Endothelial cell of umbilical vein (primary cell): Measurements from ENCODE around the gene DNHD1. TPM values are rescaled to one million over a fixed set of nuclear protein-coding genes. Genes with fewer than 3 reads are reported as not detected.

Source experiments
- BruUV-seq: library from RNA; stranded (reverse); fragments of 400-500 nt; replicated peaks from 2 replicates; lab custom pipeline; 2021; lab: Mats Ljungman, UMichigan
- CTCF ChIA-PET: fragments of 300-600, 350-600 bp; sonication (Branson Sonifier 250); formaldehyde crosslinking; loops from one replicate; lab custom pipeline; 2021; ENCODE audit warnings: antibody characterized with exemption, inconsistent platforms; lab: Charles Lee
- POLR2A ChIA-PET: fragments of 300-600, 350-600 bp; sonication (Branson Sonifier 250); formaldehyde crosslinking; loops from one replicate; lab custom pipeline; 2021; ENCODE audit warnings: antibody characterized with exemption, inconsistent platforms; lab: Charles Lee
- DNase-seq: peaks from one replicate; pipeline ENCODE4 v3.0.0-alpha.2; 2011; ENCODE audit warnings: low read depth, low spot score
- FAIRE-seq: peaks from 2 replicates; lab custom pipeline; 2011; peaks lifted over from hg19 to GRCh38; lab: Jason Lieb, UNC
- H2AFZ ChIP-seq: 2 replicates; pipeline ENCODE4 v1.6.0; 2012; ENCODE audit warnings: low read depth, low read length, control low read depth, inconsistent platforms
- H3K27ac ChIP-seq: 2 replicates; pipeline ENCODE4 v1.5.1; 2011; ENCODE audit warnings: low read depth, mild to moderate bottlenecking, control low read depth, low read length, moderate library complexity; ENCODE audit not compliant: insufficient read depth
- H3K27me3 ChIP-seq, 2 experiments: 2 replicates each; pipeline versions ENCODE4 v1.6.0 to v1.6.1; 2011; ENCODE audit warnings: low read length in 2 of 2, mixed read lengths in 1 of 2; ENCODE audit not compliant: control insufficient read depth in 2 of 2, insufficient read depth in 2 of 2
- H3K36me3 ChIP-seq, 2 experiments: 2 replicates in 1 of 2; 3 replicates in 1 of 2; pipeline ENCODE4 v1.5.1; 2011; ENCODE audit warnings: low read length in 2 of 2, mild to moderate bottlenecking in 1 of 2, moderate library complexity in 1 of 2; ENCODE audit not compliant: control insufficient read depth in 2 of 2, insufficient read depth in 2 of 2; ENCODE audit errors: extremely low read depth in 1 of 2
- H3K4me1 ChIP-seq: 3 replicates; pipeline ENCODE4 v1.5.1; 2011; ENCODE audit warnings: mild to moderate bottlenecking, low read length; ENCODE audit not compliant: control insufficient read depth, insufficient read depth; ENCODE audit errors: extremely low read depth
- H3K4me2 ChIP-seq: 2 replicates; pipeline ENCODE4 v1.6.1; 2011; ENCODE audit warnings: low read length, control low read depth, mixed read lengths; ENCODE audit not compliant: insufficient read depth
- H3K4me3 ChIP-seq, 3 experiments: fragments of 200-600 bp in 1 of 3; sonication (generic), shearing (Covaris generic) in 1 of 3; replicated peaks in 1 of 3; 2 replicates each; pipeline ENCODE4 v1.5.1; 2011 to 2016; ENCODE audit warnings: control low read depth in 3 of 3, low read length in 3 of 3, mild to moderate bottlenecking in 2 of 3, inconsistent platforms in 1 of 3, low read depth in 1 of 3, moderate library complexity in 1 of 3; ENCODE audit not compliant: insufficient read depth in 1 of 3
- H3K79me2 ChIP-seq: 2 replicates; pipeline ENCODE4 v1.6.0; 2012; ENCODE audit warnings: low read length, inconsistent platforms; ENCODE audit not compliant: control insufficient read depth, insufficient read depth
- H3K9ac ChIP-seq: replicated peaks from 2 replicates; pipeline ENCODE3; 2011; ENCODE audit warnings: low read length, control low read depth; ENCODE audit not compliant: insufficient read depth; ENCODE audit errors: extremely low read depth
- H3K9me1 ChIP-seq: replicated peaks from 3 replicates; pipeline ENCODE4 v1.6.0; 2011; ENCODE audit warnings: mild to moderate bottlenecking, low read length; ENCODE audit not compliant: control insufficient read depth, insufficient read depth; ENCODE audit errors: extremely low read depth
- H3K9me3 ChIP-seq: replicated peaks from 2 replicates; pipeline ENCODE4 v1.5.1; 2012; ENCODE audit warnings: low read length, inconsistent platforms; ENCODE audit not compliant: control insufficient read depth, insufficient read depth
- H4K20me1 ChIP-seq: replicated peaks from 2 replicates; pipeline ENCODE3; 2011; ENCODE audit warnings: mild to moderate bottlenecking, low read length; ENCODE audit not compliant: control insufficient read depth, insufficient read depth; ENCODE audit errors: extremely low read depth
- EZH2 ChIP-seq: IDR thresholded peaks from 2 replicates; pipeline ENCODE4 v1.6.1; 2012; ENCODE audit warnings: borderline replicate concordance, low read depth, mild to moderate bottlenecking, moderate library complexity, low read length, inconsistent platforms; ENCODE audit not compliant: severe bottlenecking
- FOS ChIP-seq: IDR thresholded peaks from 2 replicates; pipeline ENCODE4 v1.6.1; 2011; ENCODE audit warnings: mild to moderate bottlenecking, low read length, moderate library complexity, borderline replicate concordance; ENCODE audit not compliant: insufficient read depth
- GATA2 ChIP-seq: IDR thresholded peaks from 2 replicates; pipeline ENCODE4 v1.7.0; 2011; ENCODE audit warnings: low read depth, mild to moderate bottlenecking, moderate library complexity, mixed read lengths, low read length; ENCODE audit not compliant: insufficient read length, insufficient read depth
- JUN ChIP-seq: IDR thresholded peaks from 2 replicates; pipeline ENCODE4 v1.6.1; 2011; ENCODE audit warnings: borderline replicate concordance, low read depth; ENCODE audit not compliant: insufficient read length, insufficient read depth
- MAX ChIP-seq: IDR thresholded peaks from 2 replicates; pipeline ENCODE4 v1.6.1; 2011; ENCODE audit not compliant: insufficient read depth, insufficient read length
- MYC ChIP-seq: IDR thresholded peaks from one replicate; pipeline ENCODE4 v1.6.1; 2011; ENCODE audit warnings: mild to moderate bottlenecking, low read depth, low read length
- POLR2A ChIP-seq: IDR thresholded peaks from 2 replicates; pipeline ENCODE4 v1.6.1; 2012; ENCODE audit warnings: low read depth, mild to moderate bottlenecking, control low read depth, low read length
- POLR2AphosphoS5 ChIP-seq: IDR thresholded peaks from 2 replicates; pipeline ENCODE4 v1.6.1; 2012; ENCODE audit warnings: low read depth, mild to moderate bottlenecking, control low read depth, low read length, moderate library complexity; ENCODE audit not compliant: insufficient read depth
- dilution Hi-C: fragments of 300-500 bp; cut with MboI; formaldehyde crosslinking; loops from one replicate; pipeline ENCODE4 v1.15.0; 2019; ENCODE audit warnings: low sequenced_read_pairs; ENCODE audit not compliant: extremely low pct_ligation_motif_present
- intact Hi-C: fragments of 100-400 bp; cut with micrococcal nuclease; formaldehyde crosslinking; loops from one replicate; pipeline ENCODE4 v1.10.0; 2022
- polyA plus RNA-seq, 4 experiments: library from polyadenylated mRNA; depleted of rRNA in 3 of 4; stranded (reverse) in 3 of 4; unstranded in 1 of 4; fragments of >200 nt; gene quantifications; 2 replicates each; pipeline versions ENCODE4 v1.2.1 to v1.2.3, GENCODE V29; 2011 to 2012; ENCODE audit warnings: missing spikeins in 1 of 4
- total RNA-seq: library from RNA; stranded (reverse); gene quantifications from 2 replicates; pipeline ENCODE4 v1.2.3, GENCODE V29; 2021
- TF ChIP-seq, protein P1 (sequence below), 2 donors: IDR thresholded peaks; 1 replicate in 1 of 2; 2 replicates in 1 of 2; pipeline ENCODE4 v1.5.1; 2011; ENCODE audit warnings: low read length in 2 of 2, mild to moderate bottlenecking in 2 of 2, moderate library complexity in 2 of 2, control low read depth in 1 of 2, inconsistent platforms in 1 of 2, low read depth in 1 of 2; ENCODE audit not compliant: insufficient read depth in 1 of 2; ENCODE audit errors: extremely low read depth in 1 of 2

The DNHD1 gene
- total and polyA plus RNA-seq, 2 donors (not counting 3 experiments of a cell fraction or from before 2014, with no cell fraction given): 3.7 to 8.6 TPM

GRCh38 chr11:6567371-6567745 is 70.3 kb downstream of the DNHD1 start:
- FAIRE-seq: no peak
- no TSS peak for BruUV-seq
- H3K9ac ChIP-seq: no peak overlapping the region
- H3K9me3 ChIP-seq: no peaks in the 10 kb centered on the region
- H2AFZ ChIP-seq: no peak overlapping the region
- H3K4me2 ChIP-seq: no peak overlapping the region
- no peaks in the 10 kb centered on the region for H3K36me3 ChIP-seq
- dilution Hi-C loops (no loop called here), intact Hi-C loops (no loop called here)
- DNase-seq: no peak
- no peaks in the 10 kb centered on the region for H3K9me1 ChIP-seq
- no peaks in the 10 kb centered on the region for H3K27me3 ChIP-seq
- H3K4me3 ChIP-seq: no peak overlapping the region
- TF ChIP-seq EZH2 (no peak), MYC (no peak), GATA2 (no peak), POLR2AphosphoS5 (no peak), MAX (no peak), POLR2A (no peak), JUN (no peak), FOS (no peak)
- TF ChIP-seq, protein P1, sequence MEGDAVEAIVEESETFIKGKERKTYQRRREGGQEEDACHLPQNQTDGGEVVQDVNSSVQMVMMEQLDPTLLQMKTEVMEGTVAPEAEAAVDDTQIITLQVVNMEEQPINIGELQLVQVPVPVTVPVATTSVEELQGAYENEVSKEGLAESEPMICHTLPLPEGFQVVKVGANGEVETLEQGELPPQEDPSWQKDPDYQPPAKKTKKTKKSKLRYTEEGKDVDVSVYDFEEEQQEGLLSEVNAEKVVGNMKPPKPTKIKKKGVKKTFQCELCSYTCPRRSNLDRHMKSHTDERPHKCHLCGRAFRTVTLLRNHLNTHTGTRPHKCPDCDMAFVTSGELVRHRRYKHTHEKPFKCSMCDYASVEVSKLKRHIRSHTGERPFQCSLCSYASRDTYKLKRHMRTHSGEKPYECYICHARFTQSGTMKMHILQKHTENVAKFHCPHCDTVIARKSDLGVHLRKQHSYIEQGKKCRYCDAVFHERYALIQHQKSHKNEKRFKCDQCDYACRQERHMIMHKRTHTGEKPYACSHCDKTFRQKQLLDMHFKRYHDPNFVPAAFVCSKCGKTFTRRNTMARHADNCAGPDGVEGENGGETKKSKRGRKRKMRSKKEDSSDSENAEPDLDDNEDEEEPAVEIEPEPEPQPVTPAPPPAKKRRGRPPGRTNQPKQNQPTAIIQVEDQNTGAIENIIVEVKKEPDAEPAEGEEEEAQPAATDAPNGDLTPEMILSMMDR (IDR thresholded peaks at IDR 0.05; ENCODE audit: extremely low read depth in 1 of 2, insufficient read depth in 1 of 2, low read depth in 1 of 2, low read length in 2 of 2): no peak
- no peak overlapping the region for H3K27ac ChIP-seq
- no peaks in the 10 kb centered on the region for H4K20me1 ChIP-seq
- ChIA-PET CTCF (interaction anchor here (1.5 kb wide), 1 partner anchor 16 kb away, joined by 4 read pairs; no protein-coding TSS in a partner anchor), POLR2A (no interaction called here)
- peaks cover 6% of the 10 kb centered on the region for H3K4me1 ChIP-seq
- H3K79me2 ChIP-seq: no peaks in the 10 kb centered on the region
